ENCODE data around the gene CSRNP3. TPM values are rescaled to one million over a fixed set of nuclear protein-coding genes. Genes with fewer than 3 reads are reported as not detected.

Gene CSRNP3
- total RNA-seq, 1 donor from 2014 or later, result 31.2 TPM

DNA sequence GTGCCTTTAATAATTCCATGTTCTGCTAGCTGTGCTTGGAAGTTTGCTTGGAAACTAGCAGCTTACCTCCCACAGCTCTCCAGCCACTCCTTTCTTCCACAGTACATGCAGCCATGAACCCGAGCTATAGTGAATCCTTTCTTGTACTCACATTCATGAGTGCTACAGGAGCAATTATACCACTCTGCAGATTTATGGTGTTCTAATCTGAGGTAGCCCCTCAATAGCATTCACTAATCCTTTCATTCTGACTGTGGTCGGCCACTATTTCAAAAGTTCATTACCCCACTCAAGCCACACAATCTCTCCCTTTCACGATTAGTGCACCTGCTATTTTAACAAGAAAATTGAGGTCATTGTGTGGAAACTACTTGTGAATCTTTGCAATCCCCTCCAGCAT, 53.2 kb downstream of the CSRNP3 start:
- no peaks in the 10 kb centered on the region for H3K27me3 Mint-ChIP-seq (ENCODE audit: low read depth)
- H3K36me3 Mint-ChIP-seq, result peaks cover 20% of the 10 kb centered on the region
- peaks cover 8% of the 10 kb centered on the region for H3K9me3 Mint-ChIP-seq
- TF ChIP-seq, protein P1, sequence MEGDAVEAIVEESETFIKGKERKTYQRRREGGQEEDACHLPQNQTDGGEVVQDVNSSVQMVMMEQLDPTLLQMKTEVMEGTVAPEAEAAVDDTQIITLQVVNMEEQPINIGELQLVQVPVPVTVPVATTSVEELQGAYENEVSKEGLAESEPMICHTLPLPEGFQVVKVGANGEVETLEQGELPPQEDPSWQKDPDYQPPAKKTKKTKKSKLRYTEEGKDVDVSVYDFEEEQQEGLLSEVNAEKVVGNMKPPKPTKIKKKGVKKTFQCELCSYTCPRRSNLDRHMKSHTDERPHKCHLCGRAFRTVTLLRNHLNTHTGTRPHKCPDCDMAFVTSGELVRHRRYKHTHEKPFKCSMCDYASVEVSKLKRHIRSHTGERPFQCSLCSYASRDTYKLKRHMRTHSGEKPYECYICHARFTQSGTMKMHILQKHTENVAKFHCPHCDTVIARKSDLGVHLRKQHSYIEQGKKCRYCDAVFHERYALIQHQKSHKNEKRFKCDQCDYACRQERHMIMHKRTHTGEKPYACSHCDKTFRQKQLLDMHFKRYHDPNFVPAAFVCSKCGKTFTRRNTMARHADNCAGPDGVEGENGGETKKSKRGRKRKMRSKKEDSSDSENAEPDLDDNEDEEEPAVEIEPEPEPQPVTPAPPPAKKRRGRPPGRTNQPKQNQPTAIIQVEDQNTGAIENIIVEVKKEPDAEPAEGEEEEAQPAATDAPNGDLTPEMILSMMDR (IDR thresholded peaks at IDR 0.05; ENCODE audit: unreplicated experiment), result no peak
- no peaks in the 10 kb centered on the region for H3K4me1 Mint-ChIP-seq
- H3K27ac Mint-ChIP-seq, result no peak overlapping the region
- H3K4me3 Mint-ChIP-seq, result no peak overlapping the region
- no peak for DNase-seq (ENCODE audit: low spot score in 2 of 2, unreplicated experiment in 2 of 2)

DNA sequence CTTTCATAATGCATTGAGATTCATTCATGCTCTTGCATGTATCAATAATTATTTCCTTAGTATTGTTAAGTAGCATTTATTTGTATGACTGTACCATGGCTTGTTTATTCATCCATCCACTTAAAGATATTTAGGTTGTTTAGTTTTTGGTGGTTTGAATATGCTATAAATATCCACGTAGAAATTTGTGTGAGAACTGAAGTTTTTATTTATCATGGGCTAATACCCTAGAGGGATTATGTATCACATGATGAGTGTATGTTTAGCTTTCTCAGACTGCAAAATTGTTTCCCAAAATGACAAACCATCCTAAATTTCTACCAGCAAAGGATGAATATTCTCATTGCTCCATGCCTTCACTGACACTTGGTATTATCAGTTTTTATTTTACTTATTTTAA, 55.2 kb downstream of the CSRNP3 start:
- H3K27me3 Mint-ChIP-seq (ENCODE audit: low read depth), result no peaks in the 10 kb centered on the region
- H3K36me3 Mint-ChIP-seq, result peaks cover 29% of the 10 kb centered on the region
- no peak for DNase-seq (ENCODE audit: low spot score in 2 of 2, unreplicated experiment in 2 of 2)
- TF ChIP-seq, protein P1 (IDR thresholded peaks at IDR 0.05; ENCODE audit: unreplicated experiment), result no peak
- H3K27ac Mint-ChIP-seq, result no peak overlapping the region
- peaks cover 19% of the 10 kb centered on the region for H3K9me3 Mint-ChIP-seq
- no peak overlapping the region for H3K4me3 Mint-ChIP-seq
- H3K4me1 Mint-ChIP-seq, result peaks cover under 1% of the 10 kb centered on the region

- TF ChIP-seq, protein P1 (IDR thresholded peaks at IDR 0.05; ENCODE audit: unreplicated experiment), result no peak
- Mint-ChIP-seq H3K4me3 (no peak overlapping the region), H3K27ac (no peak overlapping the region), H3K36me3 (peaks cover 33% of the 10 kb centered on the region), H3K9me3 (peaks cover 30% of the 10 kb centered on the region), H3K27me3 (ENCODE audit: low read depth) (no peaks in the 10 kb centered on the region), H3K4me1 (peaks cover 3% of the 10 kb centered on the region)
- DNase-seq (ENCODE audit: low spot score in 2 of 2, unreplicated experiment in 2 of 2), result no peak
These were observed 59.2 kb downstream of the CSRNP3 start for GRCh38 chr2:165528691-165529090.

- TF ChIP-seq, protein P1 (IDR thresholded peaks at IDR 0.05; ENCODE audit: unreplicated experiment), result no peak
- Mint-ChIP-seq H3K4me3 (no peak overlapping the region), H3K27me3 (ENCODE audit: low read depth) (no peaks in the 10 kb centered on the region), H3K36me3 (peaks cover 33% of the 10 kb centered on the region), H3K9me3 (peaks cover 30% of the 10 kb centered on the region), H3K27ac (no peak overlapping the region), H3K4me1 (peaks cover 3% of the 10 kb centered on the region)
- DNase-seq (ENCODE audit: low spot score in 2 of 2, unreplicated experiment in 2 of 2), result no peak
These were observed 59.6 kb downstream of the CSRNP3 start for GRCh38 chr2:165529130-165529529.

- Mint-ChIP-seq H3K27me3 (ENCODE audit: low read depth) (no peaks in the 10 kb centered on the region), H3K4me3 (no peak overlapping the region), H3K9me3 (peaks cover 17% of the 10 kb centered on the region), H3K4me1 (peaks cover 8% of the 10 kb centered on the region), H3K27ac (no peak overlapping the region), H3K36me3 (peaks cover 18% of the 10 kb centered on the region)
- no peak for DNase-seq (ENCODE audit: low spot score in 2 of 2, unreplicated experiment in 2 of 2)
- TF ChIP-seq, protein P1 (IDR thresholded peaks at IDR 0.05; ENCODE audit: unreplicated experiment), result no peak
These were observed 63.8 kb downstream of the CSRNP3 start for GRCh38 chr2:165533331-165533730.

DNA sequence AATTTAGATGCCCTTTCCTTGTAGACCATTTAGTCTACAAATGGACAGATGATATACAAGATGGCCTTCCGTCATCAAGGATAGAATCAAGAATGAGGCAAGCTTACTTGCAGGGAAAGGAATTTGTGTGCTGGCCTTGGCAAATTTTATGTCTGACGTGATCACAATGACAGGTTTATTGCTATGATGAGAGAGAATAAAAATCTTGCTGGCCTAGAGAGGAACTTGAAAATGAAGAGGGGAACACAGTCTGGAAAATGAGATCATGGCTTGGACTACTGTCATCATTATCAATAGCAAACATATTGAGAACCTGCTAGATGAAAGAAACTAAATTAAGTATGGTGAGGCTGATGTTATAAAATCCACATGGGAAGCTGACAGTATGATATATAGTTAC, 66.0 kb downstream of the CSRNP3 start:
- peaks cover 10% of the 10 kb centered on the region for H3K36me3 Mint-ChIP-seq
- peaks cover 5% of the 10 kb centered on the region for H3K9me3 Mint-ChIP-seq
- H3K4me3 Mint-ChIP-seq, result no peak overlapping the region
- H3K27me3 Mint-ChIP-seq (ENCODE audit: low read depth), result no peaks in the 10 kb centered on the region
- H3K27ac Mint-ChIP-seq, result no peak overlapping the region
- DNase-seq (ENCODE audit: low spot score in 2 of 2, unreplicated experiment in 2 of 2), result no peak
- TF ChIP-seq, protein P1 (IDR thresholded peaks at IDR 0.05; ENCODE audit: unreplicated experiment), result no peak
- H3K4me1 Mint-ChIP-seq, result peaks cover 9% of the 10 kb centered on the region
